GM21529 (cell line): Measurements from ENCODE around the gene TGFB1I1.
"Not testable (repeated sequence)": the region's sequence is repeated elsewhere in the genome, so short reads cannot be mapped to it uniquely, and the experiment has no call there.

Experiments
- ATAC-seq: cut with Tn5 transposase; IDR thresholded peaks from one replicate; pipeline ENCODE4 v1.9.1; 2021; ENCODE audit not compliant: unreplicated experiment

TGFB1I1 gene

DNA sequence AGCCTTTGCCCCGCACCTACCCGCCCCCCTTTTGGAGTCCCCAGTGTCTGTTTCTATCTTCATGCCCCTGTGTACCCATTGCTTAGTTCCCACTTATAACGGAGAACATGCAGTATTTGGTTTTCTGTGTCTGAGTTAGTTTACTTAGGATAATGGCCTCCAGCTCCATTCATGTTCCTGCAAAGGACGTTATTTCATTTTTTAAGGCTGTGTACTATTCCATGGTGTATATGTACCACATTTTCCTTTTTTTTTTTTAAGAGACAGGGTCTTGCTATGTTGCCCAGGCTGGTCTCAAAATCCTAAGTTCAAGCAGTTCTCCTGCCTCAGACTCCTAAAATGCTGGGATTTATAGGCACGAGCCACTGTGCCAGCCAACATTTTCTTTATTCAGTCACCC, 4.1 kb upstream of the TGFB1I1 start:
- no peak for ATAC-seq

DNA sequence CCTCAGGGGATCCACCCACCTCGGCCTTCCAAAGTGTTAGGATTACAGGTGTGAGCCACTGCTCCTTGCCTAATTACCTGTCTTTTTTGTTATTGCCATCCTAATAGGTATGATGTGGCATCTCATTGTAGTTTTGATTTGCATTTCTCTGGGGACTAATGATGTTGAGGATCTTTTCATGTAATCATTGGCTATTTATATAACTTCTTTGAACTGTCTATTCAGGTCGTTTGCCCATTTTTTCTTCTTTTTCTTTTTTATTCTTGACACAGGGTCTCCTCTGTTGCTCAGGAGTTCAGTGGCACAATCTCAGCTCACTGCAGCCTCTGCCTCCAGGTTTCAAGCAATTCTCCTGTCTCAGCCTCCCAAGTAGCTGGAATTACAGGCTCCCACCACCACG, 1.3 kb upstream of the TGFB1I1 start:
- ATAC-seq: no peak

DNA sequence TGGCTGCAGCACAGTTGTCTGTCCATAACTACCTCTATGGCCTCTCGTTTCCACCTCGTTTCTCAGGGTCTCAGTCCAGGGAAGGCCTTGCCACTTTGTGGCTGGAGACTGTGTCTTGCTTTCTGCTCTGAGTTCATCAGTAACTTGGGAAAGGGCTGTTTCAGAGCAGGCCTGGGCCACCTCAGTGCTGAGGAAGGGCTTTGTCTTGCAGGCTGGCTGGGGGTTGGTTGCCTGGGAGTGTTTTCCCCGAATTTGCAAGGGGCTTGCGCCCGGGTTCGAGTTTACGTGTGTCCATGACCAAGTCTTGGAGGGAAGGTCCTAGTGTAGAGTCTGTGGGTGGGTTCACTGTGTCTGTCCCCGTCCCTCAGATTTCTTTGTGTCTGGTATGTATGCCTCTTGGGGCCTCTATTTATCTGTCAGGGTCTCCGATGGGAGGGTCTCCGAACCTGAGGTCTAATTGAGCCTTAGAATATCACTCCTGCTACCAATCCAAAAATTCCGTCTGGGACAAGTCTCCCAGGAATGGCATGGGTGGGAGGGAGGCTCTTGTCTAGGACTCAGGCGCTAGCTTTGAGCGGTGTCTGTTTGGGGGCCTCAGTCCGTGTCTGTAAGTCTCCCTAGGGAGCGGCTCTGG, 594 bp upstream of the TGFB1I1 start:
- ATAC-seq: no peak

DNA sequence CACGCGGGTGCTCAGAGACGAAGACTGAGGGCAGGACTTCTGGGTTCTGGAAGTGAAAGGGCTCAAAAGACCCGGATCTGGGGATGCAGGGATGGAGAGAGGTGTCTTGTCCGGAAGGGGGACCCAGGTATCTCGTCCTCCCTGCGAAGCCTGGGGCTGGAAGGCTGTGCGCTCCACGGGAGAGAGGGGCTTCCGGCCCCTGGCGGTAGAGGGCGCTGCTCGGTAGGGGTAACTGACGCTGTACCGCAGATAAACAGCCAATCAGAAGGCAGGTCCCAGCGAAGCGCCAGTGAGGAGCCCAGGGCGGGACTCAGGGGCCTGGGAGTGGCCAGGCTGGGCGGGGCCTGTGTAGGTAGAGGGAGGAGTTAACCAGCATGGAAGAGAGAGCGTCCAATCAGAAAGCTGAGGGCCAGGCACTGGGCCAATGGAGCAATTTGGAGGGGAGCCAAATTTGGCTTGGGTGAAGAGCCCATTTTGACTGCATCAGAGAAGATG, 804 bp downstream of the TGFB1I1 start:
- ATAC-seq: no peak

DNA sequence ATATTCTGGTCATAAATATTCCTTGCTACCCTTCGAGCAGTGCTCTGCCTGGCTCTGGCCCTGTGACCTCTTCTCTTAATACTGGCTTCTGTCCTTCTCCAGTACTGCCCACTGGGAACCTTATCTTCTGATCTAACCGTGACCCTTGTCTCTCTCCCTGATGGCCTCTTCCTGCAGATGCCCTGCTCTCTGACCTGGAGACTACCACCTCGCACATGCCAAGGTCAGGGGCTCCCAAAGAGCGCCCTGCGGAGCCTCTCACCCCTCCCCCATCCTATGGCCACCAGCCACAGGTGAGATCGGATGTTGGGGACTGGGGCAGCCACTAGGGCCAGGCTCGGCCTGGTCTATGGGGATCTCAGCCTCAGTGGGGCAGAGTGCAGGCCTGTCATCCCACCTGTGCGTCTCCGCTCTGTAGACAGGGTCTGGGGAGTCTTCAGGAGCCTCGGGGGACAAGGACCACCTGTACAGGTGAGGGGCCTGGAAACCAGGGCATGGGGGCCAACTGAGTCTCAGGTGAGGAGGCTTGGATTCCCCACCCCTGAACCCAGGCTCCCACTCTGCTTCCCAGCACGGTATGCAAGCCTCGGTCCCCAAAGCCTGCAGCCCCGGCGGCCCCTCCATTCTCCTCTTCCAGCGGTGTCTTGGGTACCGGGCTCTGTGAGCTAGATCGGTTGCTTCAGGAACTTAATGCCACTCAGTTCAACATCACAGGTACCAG, 1.5 kb downstream of the TGFB1I1 start:
- ATAC-seq: no peak

DNA sequence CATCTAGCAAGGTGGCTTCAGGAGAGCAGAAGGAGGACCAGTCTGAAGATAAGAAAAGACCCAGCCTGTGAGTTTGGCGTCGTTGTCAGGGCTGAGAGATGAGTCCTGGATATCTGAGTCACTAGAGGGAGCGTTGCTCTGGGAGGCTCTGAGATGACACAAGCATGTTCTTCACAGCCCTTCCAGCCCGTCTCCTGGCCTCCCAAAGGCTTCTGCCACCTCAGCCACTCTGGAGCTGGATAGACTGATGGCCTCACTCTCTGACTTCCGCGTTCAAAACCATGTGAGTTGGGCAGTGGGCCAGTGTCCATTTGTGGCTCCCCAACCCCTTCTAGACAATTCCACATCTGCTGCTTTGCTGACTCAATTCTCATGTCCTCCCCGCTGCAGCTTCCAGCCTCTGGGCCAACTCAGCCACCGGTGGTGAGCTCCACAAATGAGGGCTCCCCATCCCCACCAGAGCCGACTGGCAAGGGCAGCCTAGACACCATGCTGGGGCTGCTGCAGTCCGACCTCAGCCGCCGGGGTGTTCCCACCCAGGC, 2.3 kb downstream of the TGFB1I1 start:
- ATAC-seq: no peak

DNA sequence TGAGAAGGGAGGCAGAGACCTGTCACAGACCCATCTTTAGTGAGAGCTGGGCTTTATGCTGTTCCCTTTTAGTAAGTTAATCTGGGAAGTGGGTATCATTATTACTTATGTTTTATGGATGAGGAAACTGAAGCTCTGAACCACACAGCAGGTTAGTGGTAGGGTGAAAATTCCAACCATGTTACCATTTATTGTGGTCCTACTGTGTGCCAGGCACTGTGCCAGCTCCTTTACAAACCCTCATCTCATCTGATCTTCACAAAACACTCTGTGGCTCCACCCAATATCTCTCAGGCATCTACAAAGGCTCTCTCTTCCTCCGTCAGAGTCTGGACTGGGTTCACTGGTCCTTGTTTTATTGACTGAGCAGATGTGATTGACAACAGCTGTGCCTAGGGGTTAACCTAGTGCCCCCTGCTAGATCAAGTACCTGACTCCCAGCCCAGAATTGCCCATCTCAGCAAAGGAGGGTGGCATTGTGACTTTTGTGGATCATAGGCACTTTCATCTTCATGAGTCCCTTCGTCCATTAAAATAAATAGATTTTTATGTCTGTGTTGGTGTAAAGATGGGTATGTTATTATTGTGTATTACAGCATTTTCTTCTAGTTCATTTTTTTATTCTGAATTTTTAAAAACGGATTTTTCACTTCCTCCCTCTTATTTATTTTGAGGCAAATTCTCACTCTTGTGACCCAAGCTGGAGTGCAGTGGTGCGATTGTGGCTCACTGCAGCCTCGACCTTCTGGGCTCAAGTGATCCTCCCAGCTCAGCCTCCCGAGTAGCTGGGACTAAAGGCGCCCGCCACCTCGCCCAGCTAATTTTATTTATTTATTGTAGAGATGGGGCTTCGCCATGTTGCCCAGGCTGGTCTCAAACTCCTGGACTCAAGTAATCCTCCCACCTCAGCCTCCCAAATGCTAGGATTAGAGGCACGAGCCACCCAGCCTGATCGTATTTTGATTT, 3.1 kb downstream of the TGFB1I1 start:
- no peak for ATAC-seq

DNA sequence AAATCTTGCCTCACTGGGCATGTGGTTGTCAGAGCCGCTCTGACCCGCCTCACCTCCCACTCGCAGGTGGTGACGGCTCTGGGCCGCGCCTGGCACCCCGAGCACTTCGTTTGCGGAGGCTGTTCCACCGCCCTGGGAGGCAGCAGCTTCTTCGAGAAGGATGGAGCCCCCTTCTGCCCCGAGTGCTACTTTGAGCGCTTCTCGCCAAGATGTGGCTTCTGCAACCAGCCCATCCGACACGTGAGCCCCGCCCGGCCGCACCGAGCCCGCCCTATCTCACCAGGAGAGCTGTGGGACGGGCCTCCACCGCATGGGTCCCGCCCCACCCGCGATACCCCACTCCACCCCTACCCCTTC, 4.0 kb downstream of the TGFB1I1 start:
- no peak for ATAC-seq

DNA sequence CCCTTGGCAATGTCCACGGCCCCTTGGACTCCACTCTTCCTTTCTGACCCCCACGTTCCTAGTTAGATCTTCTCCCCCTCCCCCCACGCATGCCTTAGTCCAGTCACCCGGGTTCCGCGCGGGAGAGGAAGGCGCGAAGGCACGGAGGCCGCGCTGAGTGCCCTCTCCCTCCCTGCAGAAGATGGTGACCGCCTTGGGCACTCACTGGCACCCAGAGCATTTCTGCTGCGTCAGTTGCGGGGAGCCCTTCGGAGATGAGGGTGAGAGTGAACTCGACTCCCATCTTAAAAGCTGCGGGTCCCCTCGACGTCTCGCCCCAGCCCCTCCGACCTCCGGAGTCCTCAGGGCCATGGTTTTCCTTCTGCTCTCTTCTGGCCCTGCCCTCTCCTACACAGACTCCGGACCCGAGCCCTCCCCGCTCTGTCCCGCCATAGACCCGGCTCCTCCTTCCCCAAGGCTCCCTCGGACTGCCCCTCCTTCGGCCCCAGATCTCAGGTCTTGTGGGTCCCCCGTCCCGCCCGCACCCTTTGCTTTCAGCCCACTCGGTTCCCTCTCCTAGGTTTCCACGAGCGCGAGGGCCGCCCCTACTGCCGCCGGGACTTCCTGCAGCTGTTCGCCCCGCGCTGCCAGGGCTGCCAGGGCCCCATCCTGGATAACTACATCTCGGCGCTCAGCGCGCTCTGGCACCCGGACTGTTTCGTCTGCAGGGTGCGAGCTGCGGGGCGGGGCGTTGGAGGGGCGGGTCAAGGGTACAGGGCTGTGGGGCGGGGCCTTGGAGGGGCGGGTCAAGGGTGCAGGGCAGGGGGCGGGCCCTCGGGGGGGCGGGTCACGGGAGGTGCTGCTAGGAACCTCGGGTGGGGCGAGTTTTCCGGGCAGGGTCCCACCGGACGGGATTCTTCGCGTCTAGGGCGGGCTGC, 4.6 kb downstream of the TGFB1I1 start:
- ATAC-seq: peak; percentile 68

DNA sequence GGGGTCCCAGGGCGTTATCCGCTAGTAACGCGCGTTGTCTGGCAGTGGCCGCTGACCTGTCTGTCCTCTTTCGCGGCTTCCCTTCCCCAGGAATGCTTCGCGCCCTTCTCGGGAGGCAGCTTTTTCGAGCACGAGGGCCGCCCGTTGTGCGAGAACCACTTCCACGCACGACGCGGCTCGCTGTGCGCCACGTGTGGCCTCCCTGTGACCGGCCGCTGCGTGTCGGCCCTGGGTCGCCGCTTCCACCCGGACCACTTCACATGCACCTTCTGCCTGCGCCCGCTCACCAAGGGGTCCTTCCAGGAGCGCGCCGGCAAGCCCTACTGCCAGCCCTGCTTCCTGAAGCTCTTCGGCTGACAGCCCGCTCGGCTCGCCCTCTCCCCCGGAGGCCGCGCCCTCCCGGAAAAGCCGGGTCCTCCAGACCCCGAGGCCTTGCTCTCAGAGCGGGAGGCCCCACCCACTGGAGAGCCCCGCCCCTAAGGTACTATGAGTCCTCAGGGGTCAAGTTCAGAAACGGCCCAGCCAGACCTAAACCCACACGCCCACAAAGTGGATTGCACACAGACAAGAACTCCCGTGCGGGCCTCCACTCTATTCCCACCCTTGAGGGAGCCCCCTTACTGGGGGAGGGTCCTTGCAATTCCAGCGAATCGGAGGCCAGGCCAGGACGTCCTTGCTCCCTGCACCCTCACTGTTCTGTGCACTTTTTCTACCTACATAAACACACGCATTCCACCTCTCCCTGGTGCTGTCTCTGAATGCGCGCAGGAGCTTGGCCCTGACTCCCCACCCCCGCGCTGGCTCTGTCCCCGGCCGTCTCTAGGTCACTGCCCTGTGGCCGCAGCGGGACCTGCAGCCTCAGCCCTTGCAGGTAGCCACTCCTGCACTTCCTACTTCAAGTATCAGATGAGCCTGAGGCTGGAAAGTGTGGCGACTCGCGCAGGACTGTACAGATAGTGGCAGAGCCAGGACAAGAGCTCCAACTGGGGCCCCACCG, 5.6 kb downstream of the TGFB1I1 start:
- ATAC-seq: peak; percentile 21

DNA sequence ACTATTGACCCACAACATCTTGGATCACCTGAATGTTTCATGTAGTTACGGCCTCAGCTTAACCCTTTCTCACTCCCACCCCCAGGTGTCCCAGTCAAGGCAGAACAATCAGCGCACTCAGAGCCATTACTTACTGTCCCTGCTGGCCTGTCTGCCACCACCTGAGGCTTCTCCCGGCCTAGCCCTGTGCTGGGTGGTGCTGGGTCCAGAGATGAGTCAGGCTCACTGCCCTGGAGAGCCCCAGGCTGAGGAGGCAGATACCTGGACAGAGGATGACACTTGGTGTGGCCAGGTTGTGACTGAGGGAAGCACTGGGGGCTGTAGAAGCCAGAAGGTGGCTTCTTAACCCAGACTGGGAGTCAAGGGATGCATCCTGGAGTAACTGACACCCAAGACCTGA, 7.0 kb downstream of the TGFB1I1 start:
- no peak for ATAC-seq

DNA sequence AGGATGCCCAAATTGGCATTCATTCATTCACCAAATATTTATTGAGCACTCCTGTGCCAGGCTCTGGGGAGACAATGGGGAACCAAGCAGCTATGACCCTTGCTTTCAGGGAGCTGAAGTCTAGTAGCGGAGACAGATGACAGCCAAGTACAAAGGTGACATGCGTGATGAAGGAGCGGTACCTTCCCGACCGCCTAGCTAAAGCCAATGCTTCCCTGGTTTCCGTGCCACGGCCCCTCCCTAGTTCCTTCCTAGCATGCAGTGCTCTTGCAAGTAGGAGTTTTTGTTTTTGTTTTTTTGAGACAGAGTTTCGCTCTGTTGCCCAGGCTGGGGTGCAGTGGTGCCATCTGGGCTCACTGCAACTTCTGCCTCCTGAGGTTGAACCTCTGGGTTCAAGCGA, 7.8 kb downstream of the TGFB1I1 start:
- no peak for ATAC-seq

DNA sequence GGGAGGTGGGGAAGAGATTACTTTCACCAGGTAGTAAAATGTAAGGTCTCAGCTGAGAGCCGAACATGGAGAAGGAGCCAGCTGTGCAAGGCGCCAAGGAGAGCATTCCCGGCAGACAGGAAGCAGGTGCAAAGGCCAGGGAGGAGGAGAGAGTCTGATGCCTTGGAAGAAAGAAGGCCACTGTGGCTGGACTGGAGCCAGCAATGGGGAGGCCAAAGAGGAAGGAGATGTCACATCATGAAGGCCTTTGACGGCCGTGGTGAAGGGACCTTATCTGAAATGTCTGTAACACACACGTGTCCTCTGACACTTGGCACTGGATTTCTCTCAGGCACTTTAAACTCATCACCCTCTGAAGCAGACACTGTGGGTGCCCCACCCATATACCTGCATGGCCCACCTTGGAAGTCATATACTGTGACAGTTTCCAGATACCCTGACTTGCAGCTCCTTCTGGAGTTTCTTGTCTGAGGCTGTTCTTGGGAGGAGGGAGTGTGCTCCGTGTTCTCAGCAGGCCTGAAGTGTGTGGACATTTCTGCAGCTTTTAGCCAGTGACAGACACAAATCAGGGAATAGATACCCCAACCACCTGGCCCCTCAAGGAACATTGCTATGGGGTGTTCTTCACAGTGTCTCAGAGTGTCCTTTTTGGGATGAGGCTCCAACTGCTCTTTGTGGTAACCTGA, 9.0 kb downstream of the TGFB1I1 start:
- ATAC-seq: no peak

DNA sequence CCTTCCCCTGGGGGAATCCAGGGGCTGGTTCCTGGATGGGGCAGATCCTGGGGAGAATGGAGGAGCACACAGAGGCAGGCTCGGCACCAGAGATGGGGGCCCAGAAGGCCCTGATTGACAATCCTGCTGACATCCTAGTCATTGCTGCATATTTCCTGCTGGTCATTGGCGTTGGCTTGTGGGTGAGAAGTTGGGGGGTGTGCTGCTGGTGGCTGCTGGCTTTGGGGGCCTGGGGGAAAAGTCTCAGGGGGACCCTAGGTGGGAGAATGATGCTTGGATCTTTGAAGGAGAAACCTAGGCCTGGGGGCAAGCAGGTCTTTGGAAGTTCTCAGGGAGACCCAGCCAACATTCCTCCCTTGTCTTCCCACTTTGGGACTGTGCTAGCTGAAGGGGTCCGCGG, 11.1 kb downstream of the TGFB1I1 start, which contains the start of gene SLC5A2:
Gene SLC5A2 (plus strand): TSS at position 43 of the 400 bp plus-strand sequence. CDS start 14 bp downstream, at position 57.
- no peak for ATAC-seq

DNA sequence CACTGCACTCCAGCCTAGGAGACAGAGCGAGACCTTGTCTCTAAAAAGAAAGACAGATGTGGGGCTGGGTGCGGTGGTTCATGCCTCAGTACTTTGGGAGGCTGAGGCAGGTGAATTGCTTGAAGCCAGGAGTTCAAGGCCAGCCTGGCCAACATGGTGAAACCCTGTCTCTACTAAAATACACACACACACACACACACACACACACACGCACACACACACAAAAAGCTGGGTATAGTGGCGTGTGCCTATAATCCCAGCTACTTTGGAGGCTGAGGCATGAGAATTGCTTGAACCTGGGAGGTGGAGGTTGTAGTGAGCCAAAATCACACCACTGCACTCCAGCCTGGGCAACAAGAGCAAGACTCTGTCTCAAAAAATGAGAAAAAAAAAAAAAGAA, 12.1 kb downstream of the TGFB1I1 start:
- ATAC-seq: not testable (repeated sequence)

DNA sequence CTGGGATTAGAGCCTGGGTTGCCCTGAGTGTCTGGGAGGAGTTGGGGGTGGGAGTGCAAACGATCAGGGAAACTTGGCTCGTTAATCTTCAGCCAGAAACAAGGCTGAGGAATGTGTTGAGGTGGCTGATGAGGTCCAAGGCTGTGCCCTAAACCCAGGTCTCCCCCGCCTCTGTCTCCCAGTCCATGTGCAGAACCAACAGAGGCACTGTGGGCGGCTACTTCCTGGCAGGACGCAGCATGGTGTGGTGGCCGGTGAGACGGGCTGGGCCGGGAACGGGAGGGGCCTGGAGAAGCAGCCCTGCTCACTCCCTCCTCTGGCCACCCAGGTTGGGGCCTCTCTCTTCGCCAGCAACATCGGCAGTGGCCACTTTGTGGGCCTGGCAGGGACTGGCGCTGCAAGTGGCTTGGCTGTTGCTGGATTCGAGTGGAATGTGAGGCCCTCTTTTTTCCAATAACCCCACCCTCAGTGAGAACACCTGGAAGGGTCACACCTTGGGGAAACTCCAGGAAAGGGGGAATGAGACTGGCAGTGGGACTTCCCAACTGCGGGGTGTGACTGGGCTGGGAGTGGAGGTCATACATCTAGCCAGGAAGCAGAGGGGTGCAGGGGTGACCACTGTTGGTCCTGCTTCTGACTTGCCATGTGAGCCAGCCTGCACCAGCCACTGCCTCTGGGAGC, 12.7 kb downstream of the TGFB1I1 start:
- ATAC-seq: no peak

DNA sequence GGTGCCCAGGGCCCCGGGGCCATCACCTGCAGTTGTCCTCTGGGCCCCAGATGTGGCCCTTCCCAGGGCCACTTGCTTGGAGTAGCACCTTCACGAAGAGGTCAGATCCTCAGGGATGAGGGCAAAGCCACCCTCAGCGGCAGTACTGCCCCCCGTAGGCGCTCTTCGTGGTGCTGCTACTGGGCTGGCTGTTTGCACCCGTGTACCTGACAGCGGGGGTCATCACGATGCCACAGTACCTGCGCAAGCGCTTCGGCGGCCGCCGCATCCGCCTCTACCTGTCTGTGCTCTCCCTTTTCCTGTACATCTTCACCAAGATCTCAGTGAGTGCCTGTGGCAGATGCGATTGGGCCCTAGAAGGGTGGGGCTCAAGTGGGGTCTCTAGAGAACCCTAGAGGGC, 13.6 kb downstream of the TGFB1I1 start:
- ATAC-seq: no peak

DNA sequence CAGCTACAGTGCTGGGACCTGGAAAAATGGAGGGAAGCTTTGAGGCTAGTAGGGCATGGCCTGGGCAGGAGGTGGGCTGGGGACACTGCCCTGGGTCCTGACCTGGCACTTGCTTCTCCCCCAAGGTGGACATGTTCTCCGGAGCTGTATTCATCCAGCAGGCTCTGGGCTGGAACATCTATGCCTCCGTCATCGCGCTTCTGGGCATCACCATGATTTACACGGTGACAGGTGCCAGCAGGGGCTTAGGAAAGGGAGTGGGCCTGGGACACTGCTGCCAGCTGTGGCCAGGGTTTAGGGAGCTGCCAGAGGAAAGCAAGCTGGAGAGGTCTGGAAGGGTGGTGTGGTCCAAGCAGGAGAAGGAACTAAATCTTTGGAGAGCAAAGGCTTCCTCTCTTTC, 14.1 kb downstream of the TGFB1I1 start:
- no peak for ATAC-seq
